HG03520 (cell line): Measurements from ENCODE around the gene GRIN2A.

ENCODE experiments used
- ATAC-seq: cut with Tn5 transposase; IDR thresholded peaks from one replicate; pipeline ENCODE4 v1.9.1; 2021; ENCODE audit warnings: mild to moderate bottlenecking, moderate library complexity; ENCODE audit not compliant: unreplicated experiment

Gene GRIN2A

GRCh38 chr16:10188236-10188635, 6.0 kb upstream of the GRIN2A start:
- ATAC-seq, result no peak

GRCh38 chr16:10181196-10182162, 749 bp downstream of the GRIN2A start:
- peak; percentile 49 for ATAC-seq

GRCh38 chr16:10180771-10181163, 1.5 kb downstream of the GRIN2A start:
- ATAC-seq, result no peak

GRCh38 chr16:10180042-10180770, 2.0 kb downstream of the GRIN2A start:
- ATAC-seq, result no peak

- ATAC-seq, result no peak
Observed at GRCh38 chr16:10178526-10178925, 3.7 kb downstream of the GRIN2A start.

- no peak for ATAC-seq
Observed at GRCh38 chr16:10178080-10178479, 4.1 kb downstream of the GRIN2A start.

GRCh38 chr16:10172848-10173655, 9.2 kb downstream of the GRIN2A start:
- ATAC-seq, result no peak

GRCh38 chr16:10171221-10171620, 11.0 kb downstream of the GRIN2A start:
- no peak for ATAC-seq

GRCh38 chr16:10169904-10170410, 12.3 kb downstream of the GRIN2A start:
- no peak for ATAC-seq

GRCh38 chr16:10169031-10169430, 13.2 kb downstream of the GRIN2A start:
- no peak for ATAC-seq

GRCh38 chr16:10168258-10168657, 14.0 kb downstream of the GRIN2A start:
- no peak for ATAC-seq

GRCh38 chr16:10165643-10166042, 16.6 kb downstream of the GRIN2A start:
- ATAC-seq, result no peak

- ATAC-seq, result no peak
Observed at GRCh38 chr16:10162981-10163380, 19.2 kb downstream of the GRIN2A start.

GRCh38 chr16:10156099-10156498, 26.1 kb downstream of the GRIN2A start:
- ATAC-seq, result no peak

GRCh38 chr16:10154389-10154788, 27.8 kb downstream of the GRIN2A start:
- ATAC-seq, result no peak

GRCh38 chr16:10153985-10154384, 28.2 kb downstream of the GRIN2A start:
- no peak for ATAC-seq

GRCh38 chr16:10151718-10152117, 30.5 kb downstream of the GRIN2A start:
- no peak for ATAC-seq

GRCh38 chr16:10150906-10151305, 31.3 kb downstream of the GRIN2A start:
- ATAC-seq, result no peak

GRCh38 chr16:10145542-10146035, 36.6 kb downstream of the GRIN2A start:
- no peak for ATAC-seq

GRCh38 chr16:10141671-10142070, 40.6 kb downstream of the GRIN2A start:
- ATAC-seq, result no peak

GRCh38 chr16:10138881-10139280, 43.3 kb downstream of the GRIN2A start:
- no peak for ATAC-seq
